Measurements from ENCODE around the gene CPXM2. TPM values are rescaled to one million over a fixed set of nuclear protein-coding genes. Genes with fewer than 3 reads are reported as not detected.

CPXM2 gene
- total RNA-seq, 1 experiment from 2014 or later: not detected

DNA sequence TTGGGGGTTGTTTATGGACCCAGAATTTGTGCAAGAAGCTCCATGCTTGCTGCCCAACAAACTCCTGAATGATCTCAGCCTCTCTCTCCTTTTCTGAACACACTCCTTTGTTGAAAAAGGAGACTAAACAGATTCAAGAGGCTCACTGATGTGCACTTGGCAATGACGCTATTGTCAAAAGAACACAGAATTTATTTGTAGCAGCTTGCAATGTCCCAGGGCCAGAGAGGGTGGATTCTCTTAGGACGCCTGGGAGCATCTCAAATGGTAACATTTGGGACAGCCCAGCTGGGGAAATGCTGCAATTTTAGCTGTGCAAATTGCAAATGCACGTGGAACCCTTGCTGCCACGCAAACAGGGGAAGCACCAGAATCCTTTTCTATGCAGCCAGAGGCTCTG, 145.5 kb downstream of the CPXM2 start:
- intact Hi-C loops (cut with micrococcal nuclease): no loop called here
- no peak overlapping the region for H2AFZ ChIP-seq (ENCODE audit: low read length)
- no peak overlapping the region for H3K4me3 ChIP-seq (ENCODE audit: low read length)
- TF ChIP-seq EZH2 (IDR thresholded peaks at IDR 0.05; ENCODE audit: low read length, unreplicated experiment): no peak
- no peak for TF ChIP-seq EZH2phosphoT487 (IDR thresholded peaks at IDR 0.05; ENCODE audit: borderline replicate concordance, low read length)
- ChIA-PET CTCF (no interaction called here), POLR2A (ENCODE audit: unreplicated experiment) (no interaction called here)
- no peaks in the 10 kb centered on the region for H4K20me1 ChIP-seq (ENCODE audit: low read length)
- DNase-seq: no peak
- H3K36me3 ChIP-seq (ENCODE audit: low read depth, low read length): no peaks in the 10 kb centered on the region
- H3K9me2 ChIP-seq (replicated peaks; ENCODE audit: low read length): no peaks in the 10 kb centered on the region
- no peaks in the 10 kb centered on the region for H3K4me1 ChIP-seq (ENCODE audit: insufficient read depth, low read length)
- H3K4me2 ChIP-seq (ENCODE audit: low read length): no peak overlapping the region
- no peaks in the 10 kb centered on the region for H3F3A ChIP-seq (ENCODE audit: low read length, unreplicated experiment)
- no peaks in the 10 kb centered on the region for H3K79me2 ChIP-seq (ENCODE audit: low read length)
- H3K9me3 ChIP-seq (ENCODE audit: low read length): no peaks in the 10 kb centered on the region
- no peak overlapping the region for H3K9ac ChIP-seq (ENCODE audit: low read length)
- H3K27me3 ChIP-seq (ENCODE audit: low read length): peaks cover 13% of the 10 kb centered on the region; the same call in 1 of the 2 replicates
- no TSS peak for BruUV-seq (replicated peaks)
- no peak overlapping the region for H3K27ac ChIP-seq (ENCODE audit: low read length)
- ATAC-seq: no peak

DNA sequence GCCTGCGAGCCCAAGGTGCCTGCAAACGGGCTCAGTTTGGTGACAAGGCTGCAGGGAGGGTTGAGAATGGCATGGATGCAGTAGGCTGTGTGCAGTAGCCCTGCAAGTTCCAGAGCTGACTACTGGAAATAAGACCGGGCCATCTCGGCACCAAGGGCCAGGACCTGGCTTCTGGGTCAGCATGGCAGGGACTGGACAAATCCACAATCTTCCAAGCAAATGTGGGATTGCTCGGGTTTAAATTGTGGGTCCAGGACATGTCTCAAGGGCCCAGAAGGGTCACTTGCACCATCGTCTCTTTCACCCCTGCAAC, 147.4 kb downstream of the CPXM2 start:
- ATAC-seq (no peak), DNase-seq (no peak)
- Histone ChIP-seq H3K9me3 (ENCODE audit: low read length) (no peaks in the 10 kb centered on the region), H3K27me3 (ENCODE audit: low read length) (peaks cover 3% of the 10 kb centered on the region; the same call in 1 of the 2 replicates), H3K27ac (ENCODE audit: low read length) (no peak overlapping the region), H3K9me2 (replicated peaks; ENCODE audit: low read length) (no peaks in the 10 kb centered on the region), H3K79me2 (ENCODE audit: low read length) (no peaks in the 10 kb centered on the region), H3F3A (ENCODE audit: low read length, unreplicated experiment) (no peaks in the 10 kb centered on the region), H3K36me3 (ENCODE audit: low read depth, low read length) (no peaks in the 10 kb centered on the region), H3K4me1 (ENCODE audit: insufficient read depth, low read length) (no peaks in the 10 kb centered on the region), H4K20me1 (ENCODE audit: low read length) (no peaks in the 10 kb centered on the region), H3K4me2 (ENCODE audit: low read length) (no peak overlapping the region), H3K9ac (ENCODE audit: low read length) (no peak overlapping the region), H2AFZ (ENCODE audit: low read length) (no peak overlapping the region), H3K4me3 (ENCODE audit: low read length) (no peak overlapping the region)
- intact Hi-C loops (cut with micrococcal nuclease): no loop called here
- ChIA-PET CTCF (no interaction called here), POLR2A (ENCODE audit: unreplicated experiment) (no interaction called here)
- TF ChIP-seq EZH2phosphoT487 (IDR thresholded peaks at IDR 0.05; ENCODE audit: borderline replicate concordance, low read length) (no peak), EZH2 (IDR thresholded peaks at IDR 0.05; ENCODE audit: low read length, unreplicated experiment) (no peak)
- TF ChIP-seq, protein P1, sequence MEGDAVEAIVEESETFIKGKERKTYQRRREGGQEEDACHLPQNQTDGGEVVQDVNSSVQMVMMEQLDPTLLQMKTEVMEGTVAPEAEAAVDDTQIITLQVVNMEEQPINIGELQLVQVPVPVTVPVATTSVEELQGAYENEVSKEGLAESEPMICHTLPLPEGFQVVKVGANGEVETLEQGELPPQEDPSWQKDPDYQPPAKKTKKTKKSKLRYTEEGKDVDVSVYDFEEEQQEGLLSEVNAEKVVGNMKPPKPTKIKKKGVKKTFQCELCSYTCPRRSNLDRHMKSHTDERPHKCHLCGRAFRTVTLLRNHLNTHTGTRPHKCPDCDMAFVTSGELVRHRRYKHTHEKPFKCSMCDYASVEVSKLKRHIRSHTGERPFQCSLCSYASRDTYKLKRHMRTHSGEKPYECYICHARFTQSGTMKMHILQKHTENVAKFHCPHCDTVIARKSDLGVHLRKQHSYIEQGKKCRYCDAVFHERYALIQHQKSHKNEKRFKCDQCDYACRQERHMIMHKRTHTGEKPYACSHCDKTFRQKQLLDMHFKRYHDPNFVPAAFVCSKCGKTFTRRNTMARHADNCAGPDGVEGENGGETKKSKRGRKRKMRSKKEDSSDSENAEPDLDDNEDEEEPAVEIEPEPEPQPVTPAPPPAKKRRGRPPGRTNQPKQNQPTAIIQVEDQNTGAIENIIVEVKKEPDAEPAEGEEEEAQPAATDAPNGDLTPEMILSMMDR (conservative IDR thresholded peaks at IDR 0.05; ENCODE audit: low read depth, low read length): no peak
- BruUV-seq (replicated peaks): no TSS peak

DNA sequence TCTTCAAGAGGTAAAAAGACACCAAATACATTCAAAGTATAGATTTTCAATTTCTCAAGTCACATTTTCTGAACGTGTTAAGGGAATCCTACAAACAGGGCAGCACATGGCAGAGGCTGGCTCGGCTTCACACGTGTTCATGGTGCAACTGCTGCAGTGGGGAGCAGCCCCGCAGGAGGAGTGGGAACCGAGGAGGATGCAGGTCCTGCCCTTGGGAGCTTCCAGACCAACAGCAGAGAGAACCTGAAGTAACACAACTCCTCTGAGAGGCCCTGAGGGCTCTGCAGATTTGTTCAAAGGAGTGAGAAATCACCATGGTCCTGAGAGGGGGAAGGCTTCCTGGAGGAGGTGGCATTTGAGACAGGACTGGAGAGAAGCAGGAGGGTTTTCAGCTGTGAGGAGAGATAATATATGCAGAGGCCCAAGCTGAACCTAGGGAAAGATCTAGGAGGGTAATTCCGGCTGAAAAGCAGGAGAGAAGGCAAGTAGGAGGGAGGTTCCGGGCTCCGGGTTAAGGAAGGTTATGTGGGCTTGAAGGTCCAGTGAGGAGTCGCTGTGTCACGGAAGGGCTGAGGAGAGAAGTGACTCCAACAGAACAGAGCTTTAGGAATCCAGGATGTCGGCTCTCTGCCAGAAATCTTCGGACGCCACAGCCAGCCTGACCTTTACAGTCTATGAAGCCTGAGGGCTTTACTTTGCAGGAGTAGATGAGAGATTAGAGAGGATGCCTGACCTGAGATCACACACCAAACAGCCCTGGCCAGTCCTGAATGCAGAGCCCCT, 148.0 kb downstream of the CPXM2 start:
- Histone ChIP-seq H3K9me2 (replicated peaks; ENCODE audit: low read length) (no peaks in the 10 kb centered on the region), H3K36me3 (ENCODE audit: low read depth, low read length) (no peaks in the 10 kb centered on the region), H3K9ac (ENCODE audit: low read length) (no peak overlapping the region), H3K4me1 (ENCODE audit: insufficient read depth, low read length) (no peaks in the 10 kb centered on the region), H4K20me1 (ENCODE audit: low read length) (no peaks in the 10 kb centered on the region), H3K27ac (ENCODE audit: low read length) (no peak overlapping the region), H3K4me2 (ENCODE audit: low read length) (no peak overlapping the region), H2AFZ (ENCODE audit: low read length) (no peak overlapping the region), H3K79me2 (ENCODE audit: low read length) (no peaks in the 10 kb centered on the region), H3F3A (ENCODE audit: low read length, unreplicated experiment) (no peaks in the 10 kb centered on the region), H3K9me3 (ENCODE audit: low read length) (no peaks in the 10 kb centered on the region), H3K4me3 (ENCODE audit: low read length) (no peak overlapping the region), H3K27me3 (ENCODE audit: low read length) (peaks cover 3% of the 10 kb centered on the region; the same call in 1 of the 2 replicates)
- TF ChIP-seq, protein P1 (conservative IDR thresholded peaks at IDR 0.05; ENCODE audit: low read depth, low read length): no peak
- TF ChIP-seq EZH2phosphoT487 (IDR thresholded peaks at IDR 0.05; ENCODE audit: borderline replicate concordance, low read length): no peak
- TF ChIP-seq EZH2 (IDR thresholded peaks at IDR 0.05; ENCODE audit: low read length, unreplicated experiment): no peak
- ATAC-seq (no peak), DNase-seq (peak; percentile 13)
- BruUV-seq (replicated peaks): no TSS peak
- intact Hi-C loops (cut with micrococcal nuclease): no loop called here
- ChIA-PET POLR2A (ENCODE audit: unreplicated experiment) (no interaction called here), CTCF (no interaction called here)
